Ovary (tissue), 9 donors: ENCODE results near the gene UBE2J1. TPM values are rescaled to one million over a fixed set of nuclear protein-coding genes. Genes with fewer than 3 reads are reported as not detected.
"Not testable (repeated sequence)": the region's sequence is repeated elsewhere in the genome, so short reads cannot be mapped to it uniquely, and the experiment has no call there.

Experiments used
- DNase-seq, 5 donors: peaks; one replicate each; pipeline ENCODE4 v3.0.0-alpha.2; 2019 to 2020
- H3K27ac ChIP-seq, 2 donors: fragments of 200-600 bp; one replicate each; pipeline versions ENCODE4 v1.5.1 to v1.8.0; 2019 to 2022
- H3K27me3 ChIP-seq: fragments of 200-600 bp; one replicate; pipeline ENCODE4 v1.8.0; 2022
- H3K36me3 ChIP-seq: fragments of 200-600 bp; sonication (generic); one replicate; pipeline ENCODE4 v1.5.1; 2019
- H3K4me1 ChIP-seq: one replicate; pipeline ENCODE4 v1.8.1; 2013; ENCODE audit warnings: mild to moderate bottlenecking, moderate library complexity; ENCODE audit not compliant: insufficient read depth
- H3K4me3 ChIP-seq: fragments of 200-600 bp; sonication (generic); one replicate; pipeline ENCODE4 v1.5.1; 2017
- H3K9me3 ChIP-seq, 2 donors: fragments of 200-600 bp in 1 of 2; sonication (generic) in 1 of 2; one replicate each; pipeline versions ENCODE4 v1.5.1 to v1.8.1; 2013 to 2019; ENCODE audit warnings: mild to moderate bottlenecking in 1 of 2, moderate library complexity in 1 of 2
- CTCF ChIP-seq, 3 donors: fragments of 450-650 bp in 2 of 3; fragments of 200-600 bp in 1 of 3; IDR thresholded peaks; one replicate each; pipeline versions ENCODE4 v1.5.1 to v1.8.0; 2016 to 2022; ENCODE audit warnings: antibody characterized with exemption in 3 of 3, mild to moderate bottlenecking in 1 of 3
- EP300 ChIP-seq: sonication (generic); formaldehyde crosslinking; IDR thresholded peaks from one replicate; pipeline ENCODE4 v1.6.1; 2017; ENCODE audit warnings: antibody characterized with exemption
- POLR2A ChIP-seq: fragments of 450-650 bp; IDR thresholded peaks from one replicate; pipeline ENCODE4 v1.6.1; 2017; ENCODE audit warnings: antibody characterized with exemption, mild to moderate bottlenecking, moderate library complexity
- WGBS, 3 donors: extraction: QIAGEN DNeasy Blood & Tissue Kit in 1 of 3; methylation state at CpG; one replicate each; pipeline versions ENCODE4 v1.1.5 to v1.1.7; 2013 to 2017; 5-methylcytosine and 5-hydroxymethylcytosine counted together
- intact Hi-C, 4 donors: fragments of 100-400 bp; cut with DNase I; formaldehyde crosslinking; loops; one replicate each; pipeline versions ENCODE4 v1.11.0 to v1.15.1; 2022 to 2023
- polyA plus RNA-seq, 2 donors: library from polyadenylated mRNA; stranded (reverse); fragments of 200-250 nt in 1 of 2; fragments of 350-450 nt in 1 of 2; fragmentation: Illumina TruSeq in 1 of 2; extraction: RNeasy Lipid Tissue Mini Kit (QIAGEN cat#74804) in 1 of 2; gene quantifications; one replicate each; pipeline ENCODE4 v1.2.3, GENCODE V29; 2013 to 2014
- total RNA-seq, 7 donors: library from RNA; depleted of rRNA in 2 of 7; stranded (reverse); fragments of >200 nt in 2 of 7; fragmentation: NEBNext Ultra II Directional in 3 of 7; extraction: Animal tissue kit (Norgen Biotek cat#: 25700) in 3 of 7; gene quantifications; one replicate each; pipeline versions ENCODE4 v1.1.0 to v1.2.4, GENCODE V29; 2016 to 2023
- donor health status: DM: no; HTN: no; CAD: no; lungs with moderate emphysema.
- donor health status: DM: no; HTN: no; CAD: no.
- donor health status: Bipolar disorder and iron deficiency.
- donor health status: DM: yes; HTN: yes; CAD: no.
- donor health status: DM: no; HTN: no; CAD: no.
- donor health status: DM: yes; HTN: yes; CAD: no.

The UBE2J1 gene
- total and polyA plus RNA-seq, 9 donors, result 21.6 to 48.6 (median 35.8) TPM

DNA sequence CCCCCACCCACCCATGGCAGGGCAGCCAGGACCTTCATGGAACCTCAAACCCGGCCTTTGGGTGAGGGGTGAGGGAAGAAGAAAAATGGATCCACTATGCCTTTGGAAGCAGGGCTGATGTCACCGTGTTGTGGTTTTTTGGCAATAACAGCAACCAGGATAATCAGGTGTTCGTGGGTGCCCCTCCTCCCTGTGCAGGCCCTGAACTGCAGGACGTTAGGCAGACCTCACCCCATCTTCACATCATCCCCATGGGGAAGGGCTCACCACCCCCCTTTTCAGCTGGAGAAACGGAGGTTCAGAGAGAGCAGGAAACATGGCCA lies 41.0 kb downstream of the UBE2J1 start:
- DNase-seq, result no peak
- Histone ChIP-seq H3K9me3 (no peaks in the 10 kb centered on the region), H3K27ac (no peak overlapping the region), H3K27me3 (no peaks in the 10 kb centered on the region), H3K4me3 (no peak overlapping the region), H3K36me3 (no peaks in the 10 kb centered on the region), H3K4me1 (no peaks in the 10 kb centered on the region)
- TF ChIP-seq CTCF (IDR thresholded peaks at IDR 0.05) (no peak), POLR2A (no peak), EP300 (no peak)
- intact Hi-C loops, result loop anchor here in 1 of 4 donors (10.0 kb wide), 1 partner anchor 53 kb away; no protein-coding TSS in a partner anchor
- 14 to 23% (median 17%) methylated on average over 5 of the region's 5 CpGs for WGBS, 3 donors

DNA sequence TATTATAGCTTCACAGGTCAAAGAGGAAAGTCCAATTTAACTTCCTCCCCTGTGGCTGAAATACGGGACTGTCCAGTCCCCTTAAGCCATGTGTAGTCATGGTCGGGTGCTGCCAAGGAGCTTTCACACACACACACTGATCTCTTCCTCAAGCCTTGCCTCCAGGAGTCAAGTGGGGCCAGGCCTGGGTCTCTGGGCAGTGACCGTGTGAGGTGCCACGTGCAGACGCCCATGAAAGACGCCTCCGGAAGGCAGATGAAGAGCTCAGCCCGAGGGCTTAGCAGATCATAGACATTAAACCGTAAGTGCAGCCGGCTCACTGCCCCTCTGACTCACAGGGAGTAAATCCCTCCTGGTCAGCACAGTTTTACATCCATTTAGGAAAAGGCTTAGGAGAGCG lies 41.6 kb downstream of the UBE2J1 start:
- Histone ChIP-seq H3K27me3 (no peaks in the 10 kb centered on the region), H3K4me3 (no peak overlapping the region), H3K36me3 (no peaks in the 10 kb centered on the region), H3K4me1 (no peaks in the 10 kb centered on the region), H3K27ac (no peak overlapping the region), H3K9me3 (no peaks in the 10 kb centered on the region)
- TF ChIP-seq CTCF (IDR thresholded peaks at IDR 0.05) (no peak), POLR2A (no peak), EP300 (no peak)
- intact Hi-C loops, result loop anchor here in 1 of 4 donors (10.0 kb wide), 1 partner anchor 54 kb away; no protein-coding TSS in a partner anchor
- WGBS, 3 donors, result 45 to 63% (median 52%) methylated on average over 11 of the region's 11 CpGs
- DNase-seq, result no peak

DNA sequence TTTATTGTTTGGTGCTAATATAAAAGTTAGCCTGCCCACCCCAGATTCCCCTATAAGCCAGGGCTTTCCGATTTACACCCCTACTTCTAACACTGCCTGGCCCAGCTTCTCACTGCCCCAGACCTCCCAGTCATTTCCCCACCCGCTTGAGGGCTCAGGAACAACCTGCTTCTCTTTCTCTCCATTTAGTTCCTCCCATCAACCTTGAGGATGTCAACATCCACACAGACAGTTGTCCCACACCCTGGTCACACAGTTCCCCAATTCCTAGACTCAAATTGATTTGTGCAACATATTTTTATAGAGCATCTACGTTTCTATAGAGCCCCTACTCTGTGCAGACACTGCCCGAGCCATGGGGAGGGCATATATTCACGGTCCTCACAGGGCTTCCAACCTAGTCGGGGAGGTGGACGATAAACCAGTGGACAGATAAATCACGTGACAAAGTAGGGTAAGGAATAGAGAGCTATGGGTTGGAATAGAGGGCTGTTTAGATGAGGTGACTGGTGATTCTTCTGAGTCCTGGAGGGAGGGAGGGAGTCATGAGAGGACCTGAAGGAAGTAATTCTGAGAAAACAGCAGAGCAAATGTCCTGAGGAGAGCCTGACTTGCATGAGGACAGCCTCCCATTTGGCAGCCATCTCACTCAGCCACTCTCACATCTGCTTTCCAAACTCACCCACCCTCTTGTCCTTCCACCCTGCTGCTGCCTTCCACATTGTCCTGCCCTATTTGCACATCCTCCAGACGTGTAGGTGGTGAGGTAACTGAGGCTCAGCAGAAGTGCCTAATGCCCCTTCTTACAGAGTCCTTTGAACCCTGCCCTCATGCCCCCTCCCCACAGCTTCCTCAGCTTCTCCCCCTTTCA lies 43.8 kb downstream of the UBE2J1 start:
- WGBS, 3 donors, result 69 to 75% (median 71%) methylated on average over 9 of the region's 9 CpGs
- H3K36me3 ChIP-seq, result no peaks in the 10 kb centered on the region
- H3K4me3 ChIP-seq, result no peak overlapping the region
- DNase-seq, result no peak
- H3K27ac ChIP-seq, result no peak overlapping the region
- H3K9me3 ChIP-seq, result no peaks in the 10 kb centered on the region
- no peaks in the 10 kb centered on the region for H3K27me3 ChIP-seq
- TF ChIP-seq EP300, result no peak
- TF ChIP-seq CTCF (IDR thresholded peaks at IDR 0.05), result no peak
- no peak for TF ChIP-seq POLR2A
- intact Hi-C loops, result no loop called here
- no peaks in the 10 kb centered on the region for H3K4me1 ChIP-seq

GRCh38 chr6:89304517-89304916 lies 48.0 kb downstream of the UBE2J1 start:
- DNase-seq, H3K9me3 ChIP-seq, H3K4me1 ChIP-seq, H3K36me3 ChIP-seq, H3K27ac ChIP-seq, H3K4me3 ChIP-seq, intact Hi-C loops, H3K27me3 ChIP-seq: not testable (repeated sequence)
- WGBS, 3 donors, result 79 to 86% (median 85%) methylated on average over 3 of the region's 3 CpGs

GRCh38 chr6:89302936-89303335 lies 49.6 kb downstream of the UBE2J1 start:
- no peak for DNase-seq

More at GRCh38 chr6:89302936-89303335, 49.6 kb downstream of the UBE2J1 start:
- Histone ChIP-seq H3K4me3 (no peak overlapping the region), H3K4me1 (no peaks in the 10 kb centered on the region), H3K27ac (no peak overlapping the region), H3K27me3 (no peaks in the 10 kb centered on the region), H3K9me3 (no peaks in the 10 kb centered on the region), H3K36me3 (no peaks in the 10 kb centered on the region)
- TF ChIP-seq EP300, result no peak
- TF ChIP-seq CTCF (IDR thresholded peaks at IDR 0.05), result no peak
- TF ChIP-seq POLR2A, result no peak
- 91 to 94% (median 91%) methylated on average over 10 of the region's 10 CpGs for WGBS, 3 donors
- intact Hi-C loops, result no loop called here
